NCI-H345 treated with DMSO at 0.1 percent for 48 hours (cell line): Measurements from ENCODE around the gene BABAM2.
"Not testable (repeated sequence)": the region's sequence is repeated elsewhere in the genome, so short reads cannot be mapped to it uniquely, and the experiment has no call there.

Experiments used
- DNase-seq: peaks from one replicate; lab custom pipeline; 2025; ENCODE audit not compliant: unreplicated experiment; lab: John Stamatoyannopoulos, UW

Gene BABAM2

DNA sequence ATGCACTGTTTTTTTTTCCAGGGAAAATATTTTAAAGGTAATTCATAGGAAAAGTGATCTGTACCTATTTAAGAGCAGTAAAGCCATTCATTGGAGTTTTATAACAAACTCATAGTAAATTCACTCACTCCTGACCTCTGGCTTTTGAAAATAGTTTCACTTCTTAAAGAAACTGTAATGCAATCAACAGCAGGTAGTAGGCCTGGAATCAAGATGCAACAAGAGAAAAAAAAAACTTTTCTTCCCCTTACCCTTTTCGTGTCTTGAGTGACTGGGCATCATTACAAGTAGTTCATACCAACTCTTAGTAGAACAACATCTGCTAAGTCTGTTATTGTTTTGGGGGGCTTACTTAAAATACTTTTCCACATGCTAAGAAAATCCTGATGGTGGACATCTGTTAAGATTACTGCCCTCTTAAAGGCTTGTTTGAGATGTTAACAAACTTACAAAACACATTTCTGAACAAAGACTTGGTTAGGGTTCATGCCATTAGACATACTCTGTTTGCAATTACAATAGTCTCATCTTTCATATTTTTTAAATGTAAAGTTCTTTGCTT, 338.0 kb downstream of the BABAM2 start:
- DNase-seq = no peak

GRCh38 chr2:28231110-28231631, 340.6 kb downstream of the BABAM2 start:
- no peak for DNase-seq

GRCh38 chr2:28232295-28232694, 341.8 kb downstream of the BABAM2 start:
- no peak for DNase-seq

GRCh38 chr2:28233164-28233676, 342.7 kb downstream of the BABAM2 start:
- DNase-seq = no peak

DNA sequence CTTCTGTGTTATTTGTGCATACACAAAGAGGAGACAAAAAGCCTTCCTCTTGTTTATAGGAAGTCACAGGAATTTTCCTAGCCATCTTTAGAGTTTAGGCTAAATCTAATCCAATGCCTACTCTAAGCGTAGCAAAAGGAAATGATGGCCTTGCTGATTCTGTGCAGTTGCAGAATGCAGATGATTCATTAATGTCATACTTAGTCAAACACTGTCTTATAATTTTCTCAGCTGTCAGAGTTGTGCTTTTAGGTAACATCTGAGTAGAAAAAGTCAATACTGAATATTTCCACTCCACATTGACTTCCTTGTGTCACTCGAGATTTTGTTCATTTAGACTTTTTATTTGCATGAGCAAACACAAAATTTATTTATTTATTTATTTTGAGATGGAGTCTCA, 344.3 kb downstream of the BABAM2 start:
- DNase-seq = no peak

DNA sequence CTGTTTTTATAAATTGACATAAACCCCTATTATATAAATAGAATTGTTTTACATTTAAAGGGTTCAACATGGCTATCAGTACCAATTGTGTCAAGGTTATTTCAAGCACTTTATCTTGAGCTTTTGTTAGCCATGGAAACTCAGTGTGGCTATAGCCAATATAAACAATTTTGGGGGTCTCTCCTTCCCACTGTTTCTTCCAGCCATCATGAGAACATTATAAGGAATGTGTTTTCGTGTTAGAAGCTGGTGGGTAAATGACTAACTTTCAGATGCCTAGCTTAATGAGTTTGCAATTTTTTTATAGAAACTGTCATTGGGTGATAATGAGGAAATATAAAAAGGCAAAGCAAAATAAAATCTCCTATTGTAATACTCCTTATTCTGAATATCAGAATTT, 348.7 kb downstream of the BABAM2 start:
- no peak for DNase-seq

GRCh38 chr2:28240937-28241336, 350.4 kb downstream of the BABAM2 start:
- no peak for DNase-seq

DNA sequence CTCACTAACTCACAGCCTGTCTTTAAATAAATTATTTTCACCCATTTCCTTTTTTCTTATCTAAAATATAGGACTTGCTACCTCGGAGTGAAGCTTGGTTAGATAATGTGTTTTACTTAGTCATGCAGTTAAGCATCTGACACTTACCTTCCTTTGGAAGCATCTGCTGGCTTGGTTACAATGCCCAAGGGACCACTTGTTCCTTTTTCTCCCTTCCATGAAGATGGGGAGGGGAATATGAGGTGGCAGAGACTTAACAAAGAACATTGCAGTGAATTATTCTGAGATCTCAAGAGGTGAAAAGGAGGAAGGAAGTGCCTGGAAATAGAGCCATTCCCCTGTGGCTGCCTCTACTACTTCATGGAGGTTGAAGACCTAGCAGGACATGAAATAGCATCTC, 356.8 kb downstream of the BABAM2 start:
- DNase-seq = peak; percentile 11

- no peak for DNase-seq
Observed at GRCh38 chr2:28247734-28248133, 357.2 kb downstream of the BABAM2 start.

- DNase-seq = no peak
Observed at GRCh38 chr2:28248511-28248910, 358.0 kb downstream of the BABAM2 start.

DNA sequence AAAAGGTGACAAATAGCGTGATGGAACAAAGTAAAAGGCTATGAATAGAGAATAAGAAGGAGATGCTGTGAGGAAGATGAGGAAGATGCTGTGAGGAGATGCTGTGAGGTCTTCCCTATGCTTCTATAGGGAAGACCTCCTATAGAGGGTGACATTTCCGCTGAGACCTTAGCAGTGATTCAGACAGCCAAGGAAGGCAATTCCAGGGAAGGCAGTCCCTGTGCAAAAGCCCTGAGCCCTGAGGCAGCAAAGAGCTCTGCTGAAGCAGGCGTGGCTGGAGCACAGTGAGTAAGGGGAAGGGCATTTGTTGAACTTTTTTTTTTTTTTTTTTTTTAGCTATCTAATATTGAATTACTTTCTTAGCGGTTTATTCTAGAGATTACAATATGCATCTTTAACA, 359.5 kb downstream of the BABAM2 start:
- no peak for DNase-seq

DNA sequence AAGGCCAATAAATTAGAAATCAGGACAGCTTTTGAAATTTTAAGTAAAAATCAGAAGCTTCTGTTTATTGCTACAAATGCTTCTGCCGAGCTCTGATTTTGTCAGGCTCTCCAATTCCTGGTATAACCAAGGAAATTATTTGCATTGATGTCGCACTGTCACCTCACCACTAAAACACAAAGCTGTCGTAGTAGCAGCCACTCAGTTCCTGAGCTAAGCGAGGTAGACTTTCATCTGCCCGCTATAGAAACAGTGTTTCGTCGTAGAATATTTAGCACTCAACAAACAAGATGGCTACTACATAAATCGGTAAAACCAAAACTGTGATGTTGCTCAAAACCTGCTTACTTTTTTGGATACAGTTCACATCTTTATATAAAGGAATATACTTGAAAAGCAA, 360.8 kb downstream of the BABAM2 start:
- no peak for DNase-seq

DNA sequence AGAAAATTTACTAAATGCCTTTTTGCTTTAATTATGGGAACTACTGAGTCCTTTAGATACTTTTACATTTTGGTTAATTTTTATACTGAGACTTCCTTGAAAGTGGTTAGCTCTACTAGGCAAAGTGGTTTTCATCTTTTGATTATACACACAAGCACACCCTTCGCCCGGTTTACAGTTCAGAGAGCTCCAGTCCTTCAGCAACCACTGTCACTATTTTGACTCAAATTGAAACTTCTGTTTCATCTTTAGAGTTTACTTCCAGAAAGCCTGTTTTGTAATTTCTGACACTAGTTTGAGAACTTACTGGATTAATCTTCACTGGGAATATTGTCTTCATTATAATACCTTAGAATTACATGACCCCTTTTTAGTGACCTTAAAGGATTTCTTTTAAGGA, 361.8 kb downstream of the BABAM2 start:
- DNase-seq = no peak

- no peak for DNase-seq
Observed at GRCh38 chr2:28253543-28253942, 363.0 kb downstream of the BABAM2 start.

DNA sequence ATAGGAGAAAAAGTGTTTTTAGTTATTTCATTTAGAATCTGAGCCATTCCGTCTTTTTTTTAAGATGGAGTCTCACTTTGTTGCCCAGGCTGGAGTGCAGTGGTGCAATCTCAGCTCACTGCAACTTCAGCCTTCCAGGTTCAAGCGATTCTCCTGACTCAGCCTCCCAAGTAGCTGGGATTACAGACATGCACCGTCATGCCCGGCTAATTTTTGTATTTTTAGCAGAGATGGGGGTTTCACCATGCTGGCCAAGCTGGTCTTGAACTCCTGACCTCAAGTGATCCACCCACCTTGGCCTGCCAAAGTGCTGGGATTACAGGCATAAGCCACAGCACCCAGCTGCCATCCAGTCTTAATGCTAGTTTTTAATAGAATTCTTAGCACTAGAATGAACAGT, 364.7 kb downstream of the BABAM2 start:
- DNase-seq = not testable (repeated sequence)

DNA sequence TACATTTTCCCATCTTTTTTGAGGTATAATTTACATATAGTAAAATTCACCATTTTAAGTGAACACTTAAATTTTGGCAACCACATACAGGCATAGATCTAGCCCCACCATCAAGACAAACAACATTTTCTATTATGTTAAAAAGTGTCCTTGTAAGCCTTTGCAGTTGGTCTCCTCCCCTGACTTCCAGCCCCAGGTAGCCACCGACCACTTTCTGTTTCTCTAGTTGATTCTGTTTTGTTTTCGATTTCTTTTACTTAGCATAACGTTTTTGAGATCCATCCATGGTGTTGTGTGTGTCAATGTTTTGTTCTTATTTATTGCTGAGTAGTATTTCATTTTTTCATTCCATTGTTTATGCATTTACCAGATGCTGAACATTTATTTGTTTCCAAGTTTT, 366.7 kb downstream of the BABAM2 start:
- no peak for DNase-seq

GRCh38 chr2:28259226-28259625, 368.7 kb downstream of the BABAM2 start:
- DNase-seq = not testable (repeated sequence)

GRCh38 chr2:28263690-28264089, 373.2 kb downstream of the BABAM2 start:
- no peak for DNase-seq

GRCh38 chr2:28267282-28267681, 376.8 kb downstream of the BABAM2 start:
- DNase-seq = no peak

GRCh38 chr2:28268386-28268785, 377.9 kb downstream of the BABAM2 start:
- no peak for DNase-seq

GRCh38 chr2:28269019-28269784, 378.7 kb downstream of the BABAM2 start:
- DNase-seq = no peak

DNA sequence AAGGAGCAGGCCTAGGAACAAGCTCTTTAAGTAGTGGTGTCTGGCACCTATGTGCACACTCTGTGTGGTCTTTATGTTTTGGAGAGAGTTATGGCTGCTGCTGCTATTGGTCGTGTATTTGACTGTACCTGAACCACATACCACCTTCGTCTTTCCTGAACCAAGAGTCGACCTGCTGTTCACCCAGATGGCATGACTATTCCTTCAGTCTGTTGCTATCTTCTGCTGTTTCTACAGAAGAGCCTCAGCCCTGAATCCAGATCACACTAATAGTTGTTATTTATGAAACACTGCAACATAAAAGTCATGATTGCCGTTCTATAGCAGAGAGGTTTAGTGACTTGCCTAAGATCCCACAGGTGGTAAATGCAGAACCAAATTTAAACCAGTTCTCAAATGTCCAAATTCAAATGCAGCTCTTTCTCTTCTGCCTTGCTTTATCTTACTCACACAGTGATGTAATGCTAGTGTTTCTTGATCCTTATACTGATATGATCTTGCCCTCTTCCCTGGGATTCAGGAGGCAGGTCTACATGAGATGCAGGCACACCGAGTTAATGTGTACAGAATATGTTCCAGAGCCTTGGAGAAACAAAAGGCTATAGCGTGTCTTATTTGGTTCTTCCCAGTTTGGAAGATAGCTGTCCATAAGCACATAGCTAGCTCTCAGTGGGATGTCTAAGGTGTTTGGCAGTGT, 380.1 kb downstream of the BABAM2 start:
- no peak for DNase-seq
